NCI-H146 (cell line): ENCODE results near the gene CELSR1.
"Not testable (repeated sequence)": the region's sequence is repeated elsewhere in the genome, so short reads cannot be mapped to it uniquely, and the experiment has no call there.

ENCODE experiments used
- DNase-seq: peaks from one replicate; lab custom pipeline; 2025; lab: John Stamatoyannopoulos, UW

The CELSR1 gene

DNA sequence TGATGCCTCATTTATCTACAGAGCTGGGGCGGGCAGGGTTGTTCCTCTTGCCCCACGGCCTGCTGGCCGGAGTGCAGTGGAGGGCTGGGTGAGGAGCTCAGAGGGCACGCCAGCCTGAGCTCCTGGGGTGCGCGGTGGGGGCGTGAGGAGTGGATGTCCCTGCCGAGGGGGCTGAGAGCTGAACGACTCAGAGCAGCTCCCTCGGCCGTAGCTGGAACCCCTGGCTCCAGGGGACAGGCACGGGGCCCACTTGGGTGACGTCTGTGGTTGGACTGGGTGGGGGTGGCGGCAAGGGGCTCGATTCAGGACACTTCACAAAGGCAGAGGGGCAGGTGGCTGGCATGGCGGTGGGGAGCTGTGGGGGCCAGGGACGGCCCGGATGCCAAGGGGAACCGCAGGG lies 139.5 kb downstream of the CELSR1 start:
- no peak for DNase-seq

DNA sequence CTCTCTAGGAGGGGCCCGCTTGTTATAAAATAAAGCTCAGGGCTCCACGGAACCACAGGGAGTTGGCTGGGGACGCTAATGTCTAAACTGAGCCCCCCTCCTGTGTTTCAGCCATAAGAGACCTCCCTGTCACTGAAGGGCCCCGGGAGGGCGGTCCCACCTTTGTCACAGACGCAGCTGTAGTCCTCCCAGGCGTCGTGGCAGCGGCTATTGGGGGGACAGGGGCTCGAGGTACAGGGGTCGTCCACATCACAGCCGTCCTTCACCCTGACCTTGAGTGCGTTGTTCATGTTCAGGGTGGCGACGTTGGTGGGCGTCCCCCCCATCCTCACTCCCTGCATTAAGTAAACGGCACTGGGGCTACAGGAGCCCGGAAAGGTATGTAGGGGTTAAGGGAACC lies 139.9 kb downstream of the CELSR1 start:
- DNase-seq, result no peak

DNA sequence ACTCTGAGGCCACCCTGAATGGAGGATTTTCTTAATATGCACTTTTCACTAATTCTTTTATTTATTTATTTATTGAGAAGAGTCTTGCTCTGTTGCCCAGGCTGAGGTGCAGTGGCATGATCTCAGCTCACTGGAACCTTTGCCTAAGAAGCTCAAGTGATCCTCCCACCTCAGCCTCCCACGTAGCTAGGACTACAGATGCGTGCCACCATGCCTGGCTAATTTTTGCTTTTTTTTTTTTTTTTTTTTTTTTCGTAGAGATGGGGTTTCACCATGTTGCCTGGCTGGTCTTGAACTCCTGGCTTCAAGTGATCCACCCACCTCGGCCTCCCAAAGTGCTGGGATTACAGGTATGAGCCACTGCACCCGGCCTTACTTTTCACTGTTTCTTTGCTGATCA lies 140.4 kb downstream of the CELSR1 start:
- not testable (repeated sequence) for DNase-seq

DNA sequence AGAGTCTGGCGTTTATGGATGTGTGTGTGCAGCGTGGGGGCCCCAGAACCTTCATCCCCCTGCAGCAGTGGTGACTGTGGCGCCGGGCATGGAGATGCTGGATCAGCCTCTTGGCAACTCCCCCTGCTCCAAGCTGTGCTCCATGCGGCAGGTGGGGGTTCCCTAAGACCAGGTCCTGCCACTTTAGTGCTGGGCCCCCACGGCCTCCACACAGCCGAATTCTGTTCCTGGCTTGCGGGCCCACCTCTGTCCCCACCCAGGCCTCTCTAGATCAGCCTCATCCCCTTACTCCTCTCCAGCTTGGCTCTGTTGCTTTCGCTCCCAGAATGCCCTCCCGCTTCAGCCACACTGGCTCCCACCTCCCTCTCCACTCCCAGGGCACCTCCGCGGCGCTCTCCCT lies 142.3 kb downstream of the CELSR1 start:
- DNase-seq, result no peak

DNA sequence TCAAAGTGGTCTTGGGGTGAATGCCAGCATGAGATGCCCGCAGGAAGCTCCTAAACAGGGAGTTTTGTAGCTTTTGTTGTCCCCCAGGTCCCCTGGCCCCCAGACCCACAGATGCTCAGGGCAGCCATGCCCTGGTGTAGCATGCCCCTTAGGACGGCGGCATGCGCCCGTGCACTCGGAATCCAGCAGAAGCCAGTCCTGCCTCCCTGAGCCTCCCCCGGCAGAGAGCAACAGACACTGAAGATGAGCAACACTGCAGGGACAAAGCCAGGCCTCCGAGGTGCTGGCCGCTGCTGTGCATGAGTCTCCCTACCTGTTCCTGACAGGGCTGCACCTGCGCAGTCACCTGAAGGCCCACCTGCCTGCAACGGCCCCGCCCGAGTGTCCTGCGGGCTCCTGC lies 142.8 kb downstream of the CELSR1 start:
- DNase-seq, result no peak

DNA sequence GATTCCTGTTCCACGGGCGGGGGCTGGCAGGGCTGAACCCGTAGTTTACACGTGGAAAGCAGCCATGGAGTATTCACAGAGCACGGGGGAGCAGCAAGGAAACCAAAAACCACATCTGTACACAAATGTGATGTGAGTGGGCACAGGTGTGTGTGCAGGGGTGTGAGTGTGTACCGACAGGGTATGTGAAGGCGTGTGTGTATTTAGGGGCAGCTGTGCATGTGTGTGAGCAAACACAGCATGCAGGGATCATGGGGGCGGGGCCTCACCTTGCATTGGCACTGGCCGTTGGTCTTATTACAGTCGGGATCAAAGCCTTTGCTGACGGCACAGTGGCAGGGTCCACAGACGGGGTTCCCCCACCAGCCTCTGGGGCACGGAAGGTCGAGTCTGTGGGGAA lies 143.5 kb downstream of the CELSR1 start:
- DNase-seq, result no peak

DNA sequence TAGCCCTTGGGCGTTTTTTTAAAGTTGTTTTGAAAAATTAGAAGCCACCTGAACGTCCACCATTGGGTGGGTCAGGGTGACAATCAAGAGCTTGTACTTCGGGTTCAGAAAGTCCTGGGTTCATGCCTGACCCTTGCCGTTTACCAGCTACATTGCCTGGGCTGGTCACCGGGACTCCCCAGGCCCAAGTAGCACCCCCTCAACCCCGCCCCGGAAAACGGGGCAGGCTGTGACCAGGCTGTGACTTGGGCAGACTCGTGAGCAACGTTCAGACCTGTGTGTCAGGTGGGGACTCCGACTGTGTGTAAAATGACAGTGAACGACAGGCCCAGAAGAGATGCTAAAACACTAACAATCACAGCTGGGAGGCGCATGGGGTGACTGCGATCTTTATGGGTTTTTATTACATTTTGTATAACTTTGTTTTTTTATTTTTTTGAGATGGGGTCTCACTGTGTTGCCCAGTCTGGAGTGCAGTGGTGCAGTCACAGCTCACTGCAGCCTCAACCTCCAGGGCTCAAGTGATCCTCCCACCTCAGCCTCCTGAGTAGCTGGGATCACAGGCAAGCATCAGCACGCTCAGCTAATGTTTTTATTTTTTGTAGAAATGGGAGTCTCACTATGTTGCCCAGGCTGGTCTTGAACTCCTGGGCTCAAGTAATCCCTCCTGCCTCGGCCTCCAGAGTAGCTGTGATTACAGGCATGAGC lies 145.1 kb downstream of the CELSR1 start:
- DNase-seq, result no peak

DNA sequence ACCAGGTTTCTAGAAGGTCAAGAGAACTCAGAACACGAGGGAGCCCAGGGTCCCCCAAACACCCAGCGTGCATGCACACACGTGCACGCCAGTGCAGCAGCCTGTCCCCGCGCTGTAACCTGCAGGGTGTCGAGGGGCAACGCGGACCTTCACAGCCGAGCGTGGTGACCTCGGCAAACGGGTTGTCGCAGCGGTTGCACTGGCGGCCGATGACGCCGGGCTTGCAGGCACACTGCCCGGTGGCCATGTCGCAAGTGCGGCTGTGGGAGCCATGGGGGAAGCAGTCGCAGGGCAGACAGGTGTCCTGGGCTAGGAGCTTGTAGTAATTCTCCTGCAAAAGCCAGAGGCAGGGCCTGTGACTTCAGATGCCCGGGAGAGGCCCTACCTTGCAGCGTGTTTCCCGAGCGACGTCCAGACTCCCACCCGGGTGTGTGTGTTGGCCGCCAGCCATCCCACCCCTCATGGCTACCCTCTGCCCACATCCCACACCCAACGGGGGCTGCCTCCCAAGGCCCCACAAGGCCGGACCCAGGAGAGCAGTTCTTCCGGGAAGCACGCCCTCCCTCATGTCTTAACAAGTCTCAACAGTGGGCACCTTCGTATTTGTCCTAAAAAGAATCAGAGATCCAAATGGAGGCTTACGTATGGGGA lies 145.8 kb downstream of the CELSR1 start:
- DNase-seq, result no peak

DNA sequence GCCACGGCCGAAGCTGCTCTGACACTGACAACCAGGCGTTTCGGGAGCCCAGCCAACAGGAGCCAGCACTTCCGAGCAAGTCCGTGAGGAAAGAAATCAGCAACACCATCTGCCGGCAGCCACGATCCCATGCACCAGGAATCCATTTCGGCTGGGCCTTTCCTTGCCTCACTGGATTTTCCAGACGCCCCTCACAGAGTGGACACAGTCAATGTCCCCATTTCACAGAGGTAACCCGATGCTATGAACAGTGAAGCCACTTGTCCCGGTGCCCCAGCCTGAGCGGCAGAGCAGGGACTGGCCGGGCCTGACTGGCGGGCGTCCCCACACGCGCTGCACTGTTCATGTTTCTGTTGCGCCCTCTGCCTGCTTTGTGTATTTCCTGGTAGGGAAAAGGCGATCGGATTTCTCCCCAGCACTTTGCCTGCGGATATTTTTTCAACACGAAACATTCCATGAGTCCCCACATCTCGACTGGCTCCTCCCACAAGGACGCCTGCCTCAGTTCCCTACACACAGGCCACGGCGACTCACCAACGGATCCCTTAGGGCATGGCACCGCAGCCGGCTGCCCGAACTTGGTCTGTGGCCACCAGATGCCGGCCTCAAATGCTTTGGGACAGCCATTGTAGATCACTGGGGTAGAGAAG lies 146.6 kb downstream of the CELSR1 start:
- DNase-seq, result no peak

DNA sequence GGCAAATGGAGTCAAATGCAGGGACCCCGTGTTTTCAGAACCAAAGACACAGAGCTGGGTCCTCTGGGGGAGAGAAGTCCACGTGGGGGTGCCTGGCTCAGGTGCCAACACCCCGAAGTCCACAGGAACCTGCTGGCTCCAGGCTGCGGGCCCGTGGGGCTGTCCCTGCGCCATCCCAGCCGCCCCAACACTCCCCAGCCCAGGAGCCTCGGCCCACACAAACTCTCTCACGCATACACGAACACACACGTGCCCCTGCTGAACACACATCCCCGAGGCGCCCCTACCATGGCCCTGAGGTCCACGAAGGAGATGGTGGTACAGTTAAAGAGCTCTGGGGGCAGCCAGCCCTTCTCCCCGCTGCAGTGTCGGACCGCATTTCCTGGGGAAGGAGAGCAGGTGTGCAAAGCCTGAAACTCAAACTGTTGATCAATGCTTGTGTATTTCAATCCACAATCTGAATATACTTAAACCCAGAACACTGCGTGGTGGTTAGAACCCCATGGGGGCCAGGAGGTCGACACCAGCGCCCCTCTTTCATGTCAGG lies 147.2 kb downstream of the CELSR1 start:
- no peak for DNase-seq

DNA sequence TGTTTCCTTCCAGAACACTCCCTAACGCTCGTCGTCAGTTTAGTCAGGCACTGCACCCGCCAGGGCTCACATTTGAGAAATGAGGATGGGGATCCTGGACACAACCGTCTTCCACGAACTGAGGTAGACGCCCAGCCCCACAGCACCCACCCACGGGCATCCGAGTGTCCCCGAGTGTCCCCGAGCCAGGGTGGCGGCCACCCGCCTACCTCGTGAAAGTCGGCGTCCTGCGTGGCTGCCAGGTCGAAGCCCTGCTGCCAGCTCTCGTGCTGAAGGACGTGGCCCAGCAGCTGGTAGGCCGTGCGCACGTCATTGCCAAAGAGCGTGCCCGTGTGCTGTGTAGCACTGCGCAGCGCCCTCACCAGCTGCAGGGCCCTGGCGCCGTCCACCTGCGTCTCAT lies 148.3 kb downstream of the CELSR1 start:
- DNase-seq, result no peak

DNA sequence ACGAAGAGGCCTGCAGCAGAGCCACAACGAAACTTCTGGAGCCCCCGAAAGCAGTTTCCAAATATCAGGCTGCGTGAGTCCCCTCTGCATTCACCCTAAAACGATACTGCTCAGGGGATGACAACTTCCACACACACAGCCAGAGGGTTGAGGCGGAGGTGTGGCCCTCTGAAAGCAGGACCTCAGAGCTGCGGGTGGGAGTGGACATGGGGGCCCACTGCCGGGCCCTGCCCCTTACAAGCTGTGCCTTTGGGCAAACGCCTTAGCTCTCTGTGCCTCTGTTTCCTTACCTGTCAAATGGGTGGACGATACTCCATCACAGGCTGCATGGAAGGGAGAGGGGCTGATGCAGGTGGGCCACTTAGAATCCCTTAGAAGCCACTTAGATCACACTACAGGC lies 148.8 kb downstream of the CELSR1 start:
- DNase-seq, result no peak

DNA sequence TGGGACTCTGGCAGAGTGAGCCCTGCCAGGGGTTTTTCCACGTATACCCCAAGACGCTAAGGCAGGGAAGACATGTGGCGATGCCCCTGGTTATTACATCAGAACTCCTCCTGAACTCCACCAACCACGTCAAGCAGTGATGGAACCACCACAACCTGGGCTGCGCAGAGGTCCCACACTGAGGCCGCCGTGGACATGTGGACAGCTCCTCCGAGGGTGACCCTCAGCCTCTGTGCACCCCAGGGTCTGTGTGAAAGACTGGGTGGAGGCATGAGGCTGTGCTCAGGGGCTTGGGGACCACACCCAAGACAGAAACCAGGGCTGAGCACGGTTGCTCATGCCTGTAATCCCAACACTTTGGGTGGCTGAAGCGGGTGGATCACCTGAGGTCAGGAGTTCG lies 149.7 kb downstream of the CELSR1 start:
- no peak for DNase-seq

DNA sequence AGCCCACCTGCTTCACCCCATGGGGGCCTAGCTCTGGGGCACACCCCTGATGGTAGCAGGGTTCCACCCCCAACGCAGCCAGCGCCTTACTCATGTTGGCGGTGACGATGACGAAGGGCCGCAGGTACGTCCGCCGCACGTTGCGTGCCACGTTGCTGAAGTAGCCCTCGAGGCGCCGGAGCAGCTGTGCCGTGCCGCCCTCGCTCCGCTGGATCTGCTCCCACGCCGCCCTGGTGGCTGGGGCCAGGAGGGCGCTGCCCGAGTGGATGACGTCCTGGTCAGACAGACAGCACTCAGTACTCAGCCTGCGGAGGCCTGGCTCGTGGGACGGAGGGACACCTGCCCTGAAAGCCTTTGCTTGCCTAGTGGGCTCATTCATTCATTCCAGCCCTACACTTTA lies 151.1 kb downstream of the CELSR1 start:
- DNase-seq, result no peak

DNA sequence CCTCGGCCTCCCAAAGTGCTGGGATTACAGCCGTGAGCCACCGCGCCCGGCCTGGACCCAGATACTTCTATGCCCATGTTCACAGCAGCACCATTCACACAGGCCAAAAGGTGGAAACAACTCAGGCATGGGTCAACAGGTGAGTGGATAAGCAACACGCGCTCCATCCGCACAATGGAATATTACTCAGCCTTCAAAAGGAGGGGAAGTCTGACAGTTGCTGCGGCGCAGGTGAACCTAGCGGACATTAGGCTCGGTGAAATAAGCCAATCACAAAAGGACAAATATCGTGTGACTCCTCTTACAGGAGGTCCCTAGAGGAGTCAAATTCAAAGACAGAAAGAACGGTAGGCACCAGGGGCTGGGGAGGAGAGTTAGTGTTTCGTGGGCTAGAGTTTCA lies 154.9 kb downstream of the CELSR1 start:
- DNase-seq, result no peak

DNA sequence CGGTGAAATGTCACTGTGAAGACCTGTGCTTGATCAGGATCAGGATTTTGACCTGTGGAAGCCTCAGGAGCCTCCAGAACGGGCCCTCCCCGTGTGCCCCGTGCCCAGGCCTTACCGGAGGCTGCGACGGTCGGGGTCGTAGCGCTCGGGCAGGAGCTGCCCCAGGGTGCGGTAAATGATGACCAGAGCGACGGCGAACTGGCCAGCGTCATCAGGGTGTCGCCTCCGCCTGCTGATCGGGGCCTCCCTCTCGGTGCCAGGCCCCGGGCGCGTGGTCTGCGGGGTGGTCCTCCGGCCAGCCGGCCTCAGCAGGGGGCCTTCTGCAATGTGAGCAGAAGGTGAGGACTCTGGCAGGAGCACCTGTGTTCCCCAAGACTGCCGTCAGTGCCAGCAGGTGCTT lies 155.7 kb downstream of the CELSR1 start:
- DNase-seq, result no peak

DNA sequence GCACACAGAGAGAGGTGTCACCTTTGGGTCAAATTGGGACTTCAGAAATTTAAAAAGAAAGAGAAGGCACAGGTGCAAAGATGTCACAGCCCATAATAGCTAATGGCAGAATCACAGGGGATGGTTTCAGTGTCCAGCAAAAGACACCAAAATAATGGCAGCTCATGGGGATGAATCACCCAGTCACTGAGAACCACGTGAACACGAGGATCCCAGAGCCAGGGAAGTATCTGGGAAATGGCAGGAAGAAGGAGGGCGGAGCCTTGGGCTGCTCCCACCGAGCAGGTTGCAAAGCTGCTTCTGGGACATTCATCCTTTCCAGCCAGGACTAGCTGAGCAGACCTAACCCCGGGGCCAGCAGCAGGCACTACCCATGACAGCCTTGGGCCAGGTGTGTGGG lies 156.3 kb downstream of the CELSR1 start:
- no peak for DNase-seq

DNA sequence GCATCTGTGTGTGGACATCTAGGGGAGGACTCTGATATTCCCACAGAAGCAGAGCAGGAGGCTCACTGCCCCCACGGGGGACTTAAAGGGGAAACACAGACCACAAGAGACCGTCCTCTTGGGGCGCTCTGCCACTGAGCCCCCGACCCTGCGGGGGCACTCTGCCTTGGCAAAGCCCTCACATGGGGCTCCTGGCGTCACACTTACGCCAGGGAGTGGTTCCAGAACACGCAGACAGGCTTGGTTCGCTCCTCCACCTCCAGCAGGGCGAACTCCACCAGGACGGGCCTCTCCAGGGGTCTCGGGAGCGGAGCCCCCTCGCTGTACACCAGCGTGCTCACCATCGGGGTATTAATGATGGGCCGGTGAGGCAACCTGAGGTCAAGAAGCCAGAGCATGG lies 156.8 kb downstream of the CELSR1 start:
- DNase-seq, result no peak

DNA sequence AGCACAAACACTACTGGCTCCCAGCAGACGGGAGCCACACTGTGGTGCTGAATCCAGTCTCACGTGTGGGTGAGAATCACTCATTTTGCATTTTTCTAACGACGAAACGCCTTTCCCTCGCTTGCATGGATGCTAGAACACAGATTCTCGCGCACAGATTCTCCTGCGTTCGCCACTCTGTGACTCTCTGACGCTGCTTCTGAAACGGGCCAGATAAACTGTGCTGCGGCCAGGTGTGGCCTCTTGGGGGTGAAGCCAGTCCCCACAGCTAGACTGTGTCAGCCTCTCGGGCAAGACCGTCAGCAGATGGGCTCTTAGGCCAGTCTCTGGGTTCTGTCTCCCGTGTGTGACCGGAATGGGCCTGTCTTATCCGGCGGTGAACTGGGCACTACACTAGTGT lies 157.4 kb downstream of the CELSR1 start:
- no peak for DNase-seq

DNA sequence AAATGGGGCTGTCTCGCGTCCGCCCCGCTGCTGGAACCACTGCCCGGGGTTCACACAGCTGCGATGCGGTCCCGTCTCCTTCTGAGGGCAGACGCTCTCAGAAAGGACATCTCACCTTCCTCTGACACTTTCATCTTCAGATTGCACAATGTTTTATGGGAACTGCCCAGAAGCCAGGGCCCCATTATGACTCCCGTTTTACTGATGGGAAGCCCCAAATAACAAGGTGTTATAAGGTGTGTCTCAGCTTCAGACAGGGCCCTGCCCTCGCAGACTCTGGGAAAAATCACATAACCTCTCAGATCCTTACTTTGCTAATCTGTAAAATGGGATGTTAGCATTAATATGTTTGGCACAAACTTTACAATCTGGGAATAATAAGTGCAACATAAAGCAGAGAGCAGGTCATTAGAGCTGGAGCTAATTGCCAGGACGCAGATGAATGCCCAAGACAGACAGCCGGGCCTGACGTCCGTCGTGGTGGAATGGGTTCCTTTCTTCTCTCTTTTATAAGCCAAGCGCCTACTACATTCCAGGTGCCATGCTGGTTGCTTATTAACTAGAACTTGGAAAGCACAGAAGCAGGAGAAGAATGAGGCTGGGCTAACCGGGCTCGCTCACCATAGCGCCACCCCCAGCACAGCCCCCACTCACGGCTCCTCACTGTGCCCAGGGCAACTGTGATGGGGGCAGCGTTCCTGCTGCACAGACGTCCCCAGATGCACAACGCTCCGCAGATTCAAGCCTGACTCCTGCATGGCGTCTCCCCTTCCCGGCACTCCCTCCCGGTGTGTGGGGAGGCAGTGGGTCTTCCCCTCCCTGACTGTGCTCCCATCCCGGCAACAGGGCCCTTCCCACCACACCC lies 158.1 kb downstream of the CELSR1 start:
- no peak for DNase-seq

DNA sequence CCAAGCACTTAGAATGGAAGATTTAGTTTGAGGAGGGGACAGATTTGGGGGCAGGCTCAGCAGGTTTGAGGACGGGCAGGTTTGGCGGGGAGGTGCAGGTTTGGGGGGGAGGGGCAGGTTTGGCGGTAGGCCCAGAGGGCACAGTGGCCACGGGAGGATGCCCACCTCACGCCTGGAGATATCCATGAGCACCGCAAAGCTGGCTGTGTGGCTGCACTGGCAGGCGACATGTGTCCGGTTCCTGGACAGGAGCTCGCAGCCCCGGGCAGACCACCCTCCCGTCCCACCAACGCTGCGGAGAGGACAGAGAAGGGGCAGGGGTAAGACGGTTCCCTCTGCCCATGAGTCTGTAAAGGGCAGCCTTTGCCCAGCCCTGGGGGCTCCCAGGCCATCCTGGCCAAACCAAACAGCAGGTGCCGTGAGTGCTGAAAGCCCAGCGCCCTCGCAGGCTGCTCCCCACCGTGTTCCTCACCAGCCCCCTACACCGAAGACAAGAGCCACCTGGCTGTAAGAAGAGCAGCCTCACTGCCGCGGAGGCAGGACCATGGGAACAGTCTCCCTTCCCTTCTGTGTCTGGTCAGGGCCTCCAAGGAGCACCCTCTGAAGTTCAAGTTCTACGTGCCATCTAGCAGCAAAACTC lies 158.9 kb downstream of the CELSR1 start:
- DNase-seq, result no peak
